T-cell (primary cell): ENCODE data around the gene PHGDH. TPM values are rescaled to one million over a fixed set of nuclear protein-coding genes. Genes with fewer than 3 reads are reported as not detected.

Source experiments
- ATAC-seq, 4 experiments: fragments of 200-7000 bp in 3 of 4; fragments of 150-1000 bp in 1 of 4; cut with Tn5 transposase; replicated peaks in 1 of 4; 1 replicate in 3 of 4; 2 replicates in 1 of 4; pipeline ENCODE4 v1.10.0; 2021; ENCODE audit warnings: moderate library complexity in 3 of 4, mild to moderate bottlenecking in 2 of 4, moderate number of reproducible peaks in 1 of 4
- CTCF ChIA-PET, 2 donors: fragments of 300-600 bp; sonication (Branson Sonifier 250); formaldehyde crosslinking; loops; one replicate each; lab custom pipeline; 2022; ENCODE audit warnings: antibody characterized with exemption in 2 of 2; lab: Charles Lee
- POLR2A ChIA-PET, 2 donors: fragments of 300-600 bp; sonication (Branson Sonifier 250); formaldehyde crosslinking; loops; one replicate each; lab custom pipeline; 2022; ENCODE audit warnings: antibody characterized with exemption in 2 of 2; lab: Charles Lee
- DNase-seq, 35 experiments: peaks; one replicate each; pipeline versions ENCODE4 v3.0.0 to v3.0.0-alpha.2; 2013 to 2023
- H3K27ac ChIP-seq: one replicate; pipeline ENCODE4 v1.5.1; 2013; ENCODE audit warnings: low read length
- H3K27me3 ChIP-seq, 2 experiments: replicated peaks in 1 of 2; 1 replicate in 1 of 2; 2 replicates in 1 of 2; pipeline versions ENCODE4 v1.6.1 to v1.7.0; 2013; ENCODE audit warnings: low read length in 1 of 2, mixed read lengths in 1 of 2; ENCODE audit not compliant: control insufficient read depth in 2 of 2, insufficient read depth in 2 of 2; ENCODE audit errors: extremely low read depth in 1 of 2
- H3K36me3 ChIP-seq, 2 donors: 1 replicate in 1 of 2; 2 replicates in 1 of 2; pipeline versions ENCODE4 v1.6.1 to v1.7.0; 2013; ENCODE audit warnings: low read length in 1 of 2; ENCODE audit not compliant: control insufficient read depth in 2 of 2, insufficient read depth in 1 of 2; ENCODE audit errors: extremely low read depth in 1 of 2
- H3K4me1 ChIP-seq, 2 experiments: 1 replicate in 1 of 2; 2 replicates in 1 of 2; pipeline versions ENCODE4 v1.6.1 to v1.7.0; 2013; ENCODE audit warnings: low read length in 2 of 2, mixed read lengths in 1 of 2; ENCODE audit not compliant: insufficient read depth in 2 of 2, control insufficient read depth in 1 of 2; ENCODE audit errors: extremely low read depth in 1 of 2
- H3K4me3 ChIP-seq, 2 donors: 1 replicate in 1 of 2; 2 replicates in 1 of 2; pipeline versions ENCODE4 v1.5.1 to v1.7.0; 2013; ENCODE audit warnings: mild to moderate bottlenecking in 2 of 2, low read length in 1 of 2, moderate library complexity in 1 of 2; ENCODE audit not compliant: control insufficient read depth in 1 of 2; ENCODE audit errors: extremely low read depth in 1 of 2
- H3K9me3 ChIP-seq: 2 replicates; pipeline ENCODE4 v1.7.0; 2013
- H3K27ac Mint-ChIP-seq, 2 donors: one replicate each; pipeline ENCODE4 v1.8.0; 2020 to 2021; ENCODE audit warnings: mild to moderate bottlenecking in 2 of 2, mixed read lengths in 2 of 2
- H3K27me3 Mint-ChIP-seq, 2 donors: one replicate each; pipeline ENCODE4 v1.8.0; 2021 to 2022; ENCODE audit warnings: mixed read lengths in 2 of 2
- H3K36me3 Mint-ChIP-seq: one replicate; pipeline ENCODE4 v1.8.0; 2021; ENCODE audit warnings: mixed read lengths
- H3K4me1 Mint-ChIP-seq, 3 donors: one replicate each; pipeline ENCODE4 v1.8.0; 2020 to 2022; ENCODE audit warnings: mixed read lengths in 3 of 3, mild to moderate bottlenecking in 1 of 3
- H3K4me3 Mint-ChIP-seq, 3 donors: one replicate each; pipeline ENCODE4 v1.8.0; 2020 to 2022; ENCODE audit warnings: mild to moderate bottlenecking in 3 of 3, mixed read lengths in 3 of 3, moderate library complexity in 3 of 3
- H3K9me3 Mint-ChIP-seq, 3 donors: one replicate each; pipeline ENCODE4 v1.8.0; 2020 to 2022; ENCODE audit warnings: mixed read lengths in 3 of 3
- WGBS: methylation state at CpG from one replicate; pipeline ENCODE4 v1.1.5; 2013; ENCODE audit warnings: missing lambda C conversion rate; ENCODE audit not compliant: insufficient coverage; 5-methylcytosine and 5-hydroxymethylcytosine counted together
- total RNA-seq, 35 experiments: library from RNA in 6 of 35; stranded (reverse) in 6 of 35; fragments of 120-200 nt in 1 of 35; gene quantifications; one replicate each; pipeline versions ENCODE4 v1.2.1 to v1.2.4 and lab custom pipeline; 2013 to 2026

PHGDH gene
- total RNA-seq, 5 donors from 2014 or later (not counting 1 experiment from before 2014, with no cell fraction given), result 7.8 to 27.4 (median 14.3) TPM

- ATAC-seq (no peak), DNase-seq (no peak)
- WGBS, result 95% methylated on average over 11 of the region's 11 CpGs
- Histone ChIP-seq H3K9me3 (no peaks in the 10 kb centered on the region), H3K27me3 (no peaks in the 10 kb centered on the region), H3K4me1 (no peaks in the 10 kb centered on the region), H3K4me3 (no peak overlapping the region), H3K36me3 (peaks cover 0 to 7% of the 10 kb centered on the region in 2 donors), H3K27ac (no peak overlapping the region)
- H3K27me3 Mint-ChIP-seq, result peaks cover 0 to 3% of the 10 kb centered on the region in 2 donors
- H3K9me3 Mint-ChIP-seq, result no peaks in the 10 kb centered on the region
- H3K36me3 Mint-ChIP-seq, result peaks cover 2% of the 10 kb centered on the region
- H3K27ac Mint-ChIP-seq, result no peak overlapping the region
- ChIA-PET CTCF (no interaction called here), POLR2A (interaction anchor here in 1 of 2 donors (0.6 kb wide), 1 partner anchor 55 kb away, joined by 3 read pairs; no protein-coding TSS in a partner anchor)
- H3K4me1 Mint-ChIP-seq, result peaks cover 0 to 18% (median 2%) of the 10 kb centered on the region in 3 donors
- no peak overlapping the region for H3K4me3 Mint-ChIP-seq
These were observed 9.2 kb downstream of the PHGDH start for GRCh38 chr1:119720866-119721440.

GRCh38 chr1:119721896-119722295 is 10.2 kb downstream of the PHGDH start:
- DNase-seq, result no peak
- CTCF ChIA-PET, result interaction anchor here in 1 of 2 donors (1.0 kb wide), 1 partner anchor 20 kb away, joined by 3 read pairs; no protein-coding TSS in a partner anchor

GRCh38 chr1:119724611-119725218 is 13.0 kb downstream of the PHGDH start:
- H3K36me3 Mint-ChIP-seq, result peaks cover 3% of the 10 kb centered on the region
- H3K4me3 Mint-ChIP-seq, result no peak overlapping the region
- Histone ChIP-seq H3K27me3 (no peaks in the 10 kb centered on the region), H3K4me3 (no peak overlapping the region), H3K9me3 (no peaks in the 10 kb centered on the region), H3K4me1 (no peaks in the 10 kb centered on the region), H3K27ac (no peak overlapping the region), H3K36me3 (peaks cover under 1 to 7% of the 10 kb centered on the region in 2 donors)
- H3K4me1 Mint-ChIP-seq, result peaks cover 0 to 7% (median 2%) of the 10 kb centered on the region in 3 donors
- CTCF ChIA-PET, result interaction anchor here (0.6 to 0.7 kb wide), 3 partner anchors 17 to 398 kb away, joined by 3 to 4 read pairs (median 3); no protein-coding TSS in a partner anchor
- H3K27me3 Mint-ChIP-seq, result no peaks in the 10 kb centered on the region
- WGBS, result 89% methylated on average over 3 of the region's 8 CpGs
- ATAC-seq (no peak), DNase-seq (no peak)
- no peaks in the 10 kb centered on the region for H3K9me3 Mint-ChIP-seq
- peak overlapping the region in 1 of 2 donors; percentile 85 for H3K27ac Mint-ChIP-seq
- POLR2A ChIA-PET, result interaction anchor here in 1 of 2 donors (0.6 kb wide), 1 partner anchor 36 kb away, joined by 3 read pairs; no protein-coding TSS in a partner anchor

More at GRCh38 chr1:119721896-119722295, 10.2 kb downstream of the PHGDH start:
- no CpG with 5 or more reads among the region's 5 CpGs for WGBS
- Mint-ChIP-seq H3K9me3 (no peaks in the 10 kb centered on the region), H3K36me3 (peaks cover 2% of the 10 kb centered on the region), H3K27ac (no peak overlapping the region), H3K4me1 (peaks cover 0 to 13% (median 2%) of the 10 kb centered on the region in 3 donors), H3K4me3 (no peak overlapping the region), H3K27me3 (peaks cover 0 to 1% of the 10 kb centered on the region in 2 donors)
- Histone ChIP-seq H3K9me3 (no peaks in the 10 kb centered on the region), H3K27ac (no peak overlapping the region), H3K4me1 (no peaks in the 10 kb centered on the region), H3K36me3 (peaks cover 0 to 7% of the 10 kb centered on the region in 2 donors), H3K4me3 (no peak overlapping the region), H3K27me3 (no peaks in the 10 kb centered on the region)
- ATAC-seq, result no peak
- POLR2A ChIA-PET, result no interaction called here

- Histone ChIP-seq H3K9me3 (no peaks in the 10 kb centered on the region), H3K4me3 (no peak overlapping the region), H3K27me3 (no peaks in the 10 kb centered on the region), H3K4me1 (no peaks in the 10 kb centered on the region), H3K27ac (no peak overlapping the region), H3K36me3 (peaks cover 3 to 7% of the 10 kb centered on the region in 2 donors)
- peak in 2 of 4 experiments; percentile 40 to 55 for ATAC-seq
- ChIA-PET POLR2A (no interaction called here), CTCF (no interaction called here)
- Mint-ChIP-seq H3K9me3 (no peaks in the 10 kb centered on the region), H3K4me1 (peaks cover 0 to 7% (median 2%) of the 10 kb centered on the region in 3 donors), H3K36me3 (peaks cover 7% of the 10 kb centered on the region), H3K4me3 (no peak overlapping the region), H3K27ac (peak overlapping the region; percentile 66 to 85), H3K27me3 (no peaks in the 10 kb centered on the region)
- WGBS, result 90% methylated on average over 4 of the region's 5 CpGs
- DNase-seq, result peak in 1 of 35 experiments; percentile 8
These were observed 13.9 kb downstream of the PHGDH start for GRCh38 chr1:119725626-119726025.

- Histone ChIP-seq H3K27me3 (no peaks in the 10 kb centered on the region), H3K4me1 (no peaks in the 10 kb centered on the region), H3K9me3 (no peaks in the 10 kb centered on the region), H3K36me3 (peaks cover 3% of the 10 kb centered on the region in 2 donors), H3K27ac (no peak overlapping the region), H3K4me3 (no peak overlapping the region)
- no peak for ATAC-seq
- peaks cover 4% of the 10 kb centered on the region for H3K36me3 Mint-ChIP-seq
- H3K27ac Mint-ChIP-seq, result no peak overlapping the region
- H3K4me3 Mint-ChIP-seq, result no peak overlapping the region
- no peaks in the 10 kb centered on the region for H3K27me3 Mint-ChIP-seq
- POLR2A ChIA-PET, result no interaction called here
- no peaks in the 10 kb centered on the region for H3K9me3 Mint-ChIP-seq
- no peak for DNase-seq
- CTCF ChIA-PET, result no interaction called here
- peaks cover 0 to 7% (median 2%) of the 10 kb centered on the region in 3 donors for H3K4me1 Mint-ChIP-seq
- WGBS, result no CpG with 5 or more reads among the region's 1 CpG
These were observed 16.3 kb downstream of the PHGDH start for GRCh38 chr1:119727991-119728390.

- Histone ChIP-seq H3K9me3 (no peaks in the 10 kb centered on the region), H3K4me3 (no peak overlapping the region), H3K36me3 (peaks cover 3% of the 10 kb centered on the region in 2 donors), H3K27ac (no peak overlapping the region), H3K27me3 (no peaks in the 10 kb centered on the region), H3K4me1 (no peaks in the 10 kb centered on the region)
- ATAC-seq (no peak), DNase-seq (no peak)
- peaks cover 4% of the 10 kb centered on the region for H3K36me3 Mint-ChIP-seq
- no peaks in the 10 kb centered on the region for H3K27me3 Mint-ChIP-seq
- H3K9me3 Mint-ChIP-seq, result no peaks in the 10 kb centered on the region
- POLR2A ChIA-PET, result no interaction called here
- no peak overlapping the region for H3K27ac Mint-ChIP-seq
- H3K4me3 Mint-ChIP-seq, result no peak overlapping the region
- CTCF ChIA-PET, result no interaction called here
- H3K4me1 Mint-ChIP-seq, result peaks cover 0 to 7% (median 2%) of the 10 kb centered on the region in 3 donors
These were observed 17.3 kb downstream of the PHGDH start for GRCh38 chr1:119729044-119729443.
